RWPE2 (cell line): ENCODE measurements around the gene IL21R.

Experiments
- ATAC-seq: fragments of 200-7000 bp; cut with Tn5 transposase; 3 replicates; pipeline ENCODE4 v1.9.1; 2021; ENCODE audit warnings: low read depth
- DNase-seq: peaks from one replicate; pipeline ENCODE4 v3.0.0-alpha.2; 2020; ENCODE audit warnings: low spot score
- H3K27ac ChIP-seq: fragments of 450-650 bp; 2 replicates; pipeline ENCODE4 v1.5.1; 2017; ENCODE audit warnings: mild to moderate bottlenecking; ENCODE audit not compliant: poor library complexity, severe bottlenecking
- H3K27me3 ChIP-seq: fragments of 250-450 bp; sonication (Bioruptor Pico); 2 replicates; pipeline ENCODE4 v1.5.1; 2021; ENCODE audit warnings: mild to moderate bottlenecking, moderate library complexity; ENCODE audit not compliant: insufficient read depth, poor library complexity, severe bottlenecking
- H3K36me3 ChIP-seq: fragments of 250-450 bp; sonication (Bioruptor Pico); 2 replicates; pipeline ENCODE4 v1.5.1; 2020; ENCODE audit warnings: low read depth, mild to moderate bottlenecking, moderate library complexity
- H3K4me1 ChIP-seq: fragments of 250-450 bp; sonication (Bioruptor Pico); 2 replicates; pipeline ENCODE4 v1.5.1; 2021; ENCODE audit warnings: mild to moderate bottlenecking, moderate library complexity; ENCODE audit not compliant: insufficient read depth, poor library complexity, severe bottlenecking
- H3K4me3 ChIP-seq: fragments of 250-450 bp; sonication (Bioruptor Pico); 2 replicates; pipeline ENCODE4 v1.5.1; 2021; ENCODE audit warnings: mild to moderate bottlenecking, moderate library complexity; ENCODE audit not compliant: severe bottlenecking
- H3K9me3 ChIP-seq: fragments of 250-450 bp; sonication (Bioruptor Pico); 2 replicates; pipeline ENCODE4 v1.5.1; 2021; ENCODE audit warnings: mild to moderate bottlenecking, moderate library complexity; ENCODE audit not compliant: severe bottlenecking
- TF ChIP-seq, protein P1 (sequence below): fragments of 450-650 bp; IDR thresholded peaks from one replicate; pipeline ENCODE4 v1.5.1; 2017; ENCODE audit warnings: mild to moderate bottlenecking, moderate library complexity; ENCODE audit not compliant: poor library complexity, severe bottlenecking

The IL21R gene

GRCh38 chr16:27385398-27385797 is 16.6 kb upstream of the IL21R start:
- no peak for ATAC-seq
- no peaks in the 10 kb centered on the region for H3K27me3 ChIP-seq
- no peaks in the 10 kb centered on the region for H3K4me1 ChIP-seq

GRCh38 chr16:27386674-27387073 is 15.3 kb upstream of the IL21R start:
- TF ChIP-seq, protein P1, sequence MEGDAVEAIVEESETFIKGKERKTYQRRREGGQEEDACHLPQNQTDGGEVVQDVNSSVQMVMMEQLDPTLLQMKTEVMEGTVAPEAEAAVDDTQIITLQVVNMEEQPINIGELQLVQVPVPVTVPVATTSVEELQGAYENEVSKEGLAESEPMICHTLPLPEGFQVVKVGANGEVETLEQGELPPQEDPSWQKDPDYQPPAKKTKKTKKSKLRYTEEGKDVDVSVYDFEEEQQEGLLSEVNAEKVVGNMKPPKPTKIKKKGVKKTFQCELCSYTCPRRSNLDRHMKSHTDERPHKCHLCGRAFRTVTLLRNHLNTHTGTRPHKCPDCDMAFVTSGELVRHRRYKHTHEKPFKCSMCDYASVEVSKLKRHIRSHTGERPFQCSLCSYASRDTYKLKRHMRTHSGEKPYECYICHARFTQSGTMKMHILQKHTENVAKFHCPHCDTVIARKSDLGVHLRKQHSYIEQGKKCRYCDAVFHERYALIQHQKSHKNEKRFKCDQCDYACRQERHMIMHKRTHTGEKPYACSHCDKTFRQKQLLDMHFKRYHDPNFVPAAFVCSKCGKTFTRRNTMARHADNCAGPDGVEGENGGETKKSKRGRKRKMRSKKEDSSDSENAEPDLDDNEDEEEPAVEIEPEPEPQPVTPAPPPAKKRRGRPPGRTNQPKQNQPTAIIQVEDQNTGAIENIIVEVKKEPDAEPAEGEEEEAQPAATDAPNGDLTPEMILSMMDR, result no peak
- ATAC-seq (no peak), DNase-seq (no peak)
- Histone ChIP-seq H3K9me3 (no peaks in the 10 kb centered on the region), H3K4me3 (no peak overlapping the region), H3K27me3 (no peaks in the 10 kb centered on the region), H3K4me1 (no peaks in the 10 kb centered on the region), H3K27ac (no peak overlapping the region), H3K36me3 (no peaks in the 10 kb centered on the region)

More at GRCh38 chr16:27385398-27385797, 16.6 kb upstream of the IL21R start:
- Histone ChIP-seq H3K4me3 (no peak overlapping the region), H3K9me3 (no peaks in the 10 kb centered on the region), H3K27ac (no peak overlapping the region), H3K36me3 (no peaks in the 10 kb centered on the region)
- DNase-seq, result no peak
- TF ChIP-seq, protein P1, result no peak

DNA sequence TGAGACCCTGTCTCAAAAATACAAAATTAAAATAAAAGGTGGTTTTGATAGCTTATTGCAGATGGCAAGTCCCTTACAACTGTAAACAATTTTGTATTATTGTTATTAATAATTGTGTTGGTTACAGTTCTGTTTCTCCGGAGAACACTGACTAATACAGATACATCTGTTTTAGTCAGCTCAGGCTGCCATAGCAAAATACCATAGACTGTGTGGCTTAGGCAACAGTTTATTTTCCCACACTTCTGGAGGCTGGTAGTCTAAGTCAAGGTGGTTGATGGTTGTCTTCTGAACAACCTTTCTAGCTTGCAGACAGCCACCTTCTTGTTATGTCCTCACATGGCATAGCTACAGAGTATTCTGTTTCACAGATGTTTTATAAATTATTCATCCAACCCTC is 14.2 kb upstream of the IL21R start:
- DNase-seq, result no peak
- Histone ChIP-seq H3K4me3 (no peak overlapping the region), H3K4me1 (no peaks in the 10 kb centered on the region), H3K27ac (no peak overlapping the region), H3K9me3 (no peaks in the 10 kb centered on the region), H3K27me3 (no peaks in the 10 kb centered on the region), H3K36me3 (no peaks in the 10 kb centered on the region)
- ATAC-seq, result no peak
- TF ChIP-seq, protein P1, result no peak

DNA sequence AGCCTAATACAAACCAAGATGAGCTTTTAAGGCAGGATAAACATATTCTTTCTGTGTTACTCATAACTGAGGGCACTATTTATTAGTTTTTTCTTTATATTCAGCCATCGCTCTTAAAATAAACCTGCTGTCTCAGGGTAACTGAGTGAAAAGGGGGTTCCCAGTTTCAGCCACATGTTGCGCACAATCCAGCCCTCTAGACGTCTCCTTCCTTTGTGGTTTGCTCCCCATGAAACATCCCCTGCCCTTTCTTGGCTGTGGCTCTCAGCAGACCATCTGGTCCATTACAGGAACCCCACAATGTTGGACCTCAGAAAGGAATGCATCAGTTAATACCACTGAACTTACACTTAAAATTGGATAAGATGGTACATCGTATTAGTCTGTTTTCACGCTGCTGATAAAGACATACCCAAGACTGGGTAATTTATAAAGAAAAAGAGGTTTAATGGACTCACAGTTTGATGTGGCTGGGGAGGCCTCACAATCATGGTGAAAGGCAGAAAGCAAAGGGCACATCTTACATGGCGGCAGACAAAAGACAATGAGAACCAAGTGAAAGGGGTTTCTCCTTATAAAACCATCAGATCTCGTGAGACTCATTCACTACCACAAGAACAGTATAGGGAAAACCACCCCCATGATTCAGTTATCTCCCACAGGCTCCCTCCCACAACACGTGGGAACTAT is 12.6 kb upstream of the IL21R start:
- Histone ChIP-seq H3K27ac (no peak overlapping the region), H3K36me3 (no peaks in the 10 kb centered on the region), H3K4me1 (no peaks in the 10 kb centered on the region), H3K9me3 (no peaks in the 10 kb centered on the region), H3K27me3 (no peaks in the 10 kb centered on the region), H3K4me3 (no peak overlapping the region)
- DNase-seq, result no peak
- ATAC-seq, result no peak
- TF ChIP-seq, protein P1, result no peak

GRCh38 chr16:27390151-27390550 is 11.8 kb upstream of the IL21R start:
- TF ChIP-seq, protein P1, result no peak
- no peak overlapping the region for H3K27ac ChIP-seq
- H3K9me3 ChIP-seq, result no peaks in the 10 kb centered on the region
- DNase-seq (no peak), ATAC-seq (no peak)
- H3K4me1 ChIP-seq, result no peaks in the 10 kb centered on the region
- no peaks in the 10 kb centered on the region for H3K27me3 ChIP-seq
- H3K36me3 ChIP-seq, result no peaks in the 10 kb centered on the region
- no peak overlapping the region for H3K4me3 ChIP-seq
